Thoracic aorta (tissue), 2 donors: ENCODE measurements around the gene ACSS1. TPM values are rescaled to one million over a fixed set of nuclear protein-coding genes. Genes with fewer than 3 reads are reported as not detected.
"Not testable (repeated sequence)": the region's sequence is repeated elsewhere in the genome, so short reads cannot be mapped to it uniquely, and the experiment has no call there.

Experiments
- ATAC-seq: fragments of 150-250 bp; one replicate; pipeline ENCODE4 v1.8.0; 2017; ENCODE audit warnings: low read depth; ENCODE audit not compliant: insufficient number of reproducible peaks, low FRiP score
- DNase-seq: peaks from one replicate; pipeline ENCODE4 v3.0.0-alpha.2; 2020; ENCODE audit warnings: low spot score
- H3K27ac ChIP-seq, 2 donors: fragments of 200-600 bp; sonication (generic); 1 replicate in 1 of 2; 2 replicates in 1 of 2; pipeline ENCODE4 v1.5.1; 2016; ENCODE audit warnings: mild to moderate bottlenecking in 2 of 2, moderate library complexity in 2 of 2
- H3K27me3 ChIP-seq: fragments of 200-600 bp; sonication (generic); replicated peaks from 2 replicates; pipeline ENCODE4 v1.6.0; 2016; ENCODE audit warnings: mild to moderate bottlenecking; ENCODE audit not compliant: insufficient read depth
- H3K36me3 ChIP-seq: fragments of 200-600 bp; sonication (generic); one replicate; pipeline ENCODE4 v1.5.1; 2016
- H3K4me1 ChIP-seq, 2 donors: fragments of 200-600 bp; sonication (generic); 1 replicate in 1 of 2; 2 replicates in 1 of 2; pipeline versions ENCODE4 v1.5.1 to v1.6.0; 2016; ENCODE audit warnings: low read depth in 2 of 2, mild to moderate bottlenecking in 1 of 2; ENCODE audit not compliant: control insufficient read depth in 1 of 2
- H3K4me3 ChIP-seq: fragments of 200-600 bp; sonication (generic); 2 replicates; pipeline ENCODE4 v1.5.1; 2016; ENCODE audit warnings: mild to moderate bottlenecking
- H3K9me3 ChIP-seq: fragments of 200-600 bp; sonication (generic); 2 replicates; pipeline ENCODE4 v1.5.1; 2016
- total RNA-seq, 2 donors: library from RNA; depleted of rRNA; stranded (reverse); fragments of >200 nt; gene quantifications; one replicate each; pipeline versions ENCODE4 v1.1.0 to v1.2.3, GENCODE V29; 2016
- TF ChIP-seq, protein P1 (sequence below): fragments of 200-600 bp; sonication (generic); IDR thresholded peaks from one replicate; pipeline ENCODE4 v1.5.1; 2019; ENCODE audit warnings: antibody characterized with exemption

Gene ACSS1
- total RNA-seq, 2 donors from 2014 or later: 26.0 to 31.7 TPM

- DNase-seq: no peak
- Histone ChIP-seq H3K9me3 (no peaks in the 10 kb centered on the region), H3K36me3 (peaks cover 60% of the 10 kb centered on the region), H3K4me1 (no peaks in the 10 kb centered on the region), H3K4me3 (no peak overlapping the region), H3K27me3 (no peaks in the 10 kb centered on the region), H3K27ac (no peak overlapping the region)
- no peak for ATAC-seq
- TF ChIP-seq, protein P1, sequence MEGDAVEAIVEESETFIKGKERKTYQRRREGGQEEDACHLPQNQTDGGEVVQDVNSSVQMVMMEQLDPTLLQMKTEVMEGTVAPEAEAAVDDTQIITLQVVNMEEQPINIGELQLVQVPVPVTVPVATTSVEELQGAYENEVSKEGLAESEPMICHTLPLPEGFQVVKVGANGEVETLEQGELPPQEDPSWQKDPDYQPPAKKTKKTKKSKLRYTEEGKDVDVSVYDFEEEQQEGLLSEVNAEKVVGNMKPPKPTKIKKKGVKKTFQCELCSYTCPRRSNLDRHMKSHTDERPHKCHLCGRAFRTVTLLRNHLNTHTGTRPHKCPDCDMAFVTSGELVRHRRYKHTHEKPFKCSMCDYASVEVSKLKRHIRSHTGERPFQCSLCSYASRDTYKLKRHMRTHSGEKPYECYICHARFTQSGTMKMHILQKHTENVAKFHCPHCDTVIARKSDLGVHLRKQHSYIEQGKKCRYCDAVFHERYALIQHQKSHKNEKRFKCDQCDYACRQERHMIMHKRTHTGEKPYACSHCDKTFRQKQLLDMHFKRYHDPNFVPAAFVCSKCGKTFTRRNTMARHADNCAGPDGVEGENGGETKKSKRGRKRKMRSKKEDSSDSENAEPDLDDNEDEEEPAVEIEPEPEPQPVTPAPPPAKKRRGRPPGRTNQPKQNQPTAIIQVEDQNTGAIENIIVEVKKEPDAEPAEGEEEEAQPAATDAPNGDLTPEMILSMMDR: no peak
Observed at GRCh38 chr20:25007491-25008305, 50.2 kb downstream of the ACSS1 start.

DNA sequence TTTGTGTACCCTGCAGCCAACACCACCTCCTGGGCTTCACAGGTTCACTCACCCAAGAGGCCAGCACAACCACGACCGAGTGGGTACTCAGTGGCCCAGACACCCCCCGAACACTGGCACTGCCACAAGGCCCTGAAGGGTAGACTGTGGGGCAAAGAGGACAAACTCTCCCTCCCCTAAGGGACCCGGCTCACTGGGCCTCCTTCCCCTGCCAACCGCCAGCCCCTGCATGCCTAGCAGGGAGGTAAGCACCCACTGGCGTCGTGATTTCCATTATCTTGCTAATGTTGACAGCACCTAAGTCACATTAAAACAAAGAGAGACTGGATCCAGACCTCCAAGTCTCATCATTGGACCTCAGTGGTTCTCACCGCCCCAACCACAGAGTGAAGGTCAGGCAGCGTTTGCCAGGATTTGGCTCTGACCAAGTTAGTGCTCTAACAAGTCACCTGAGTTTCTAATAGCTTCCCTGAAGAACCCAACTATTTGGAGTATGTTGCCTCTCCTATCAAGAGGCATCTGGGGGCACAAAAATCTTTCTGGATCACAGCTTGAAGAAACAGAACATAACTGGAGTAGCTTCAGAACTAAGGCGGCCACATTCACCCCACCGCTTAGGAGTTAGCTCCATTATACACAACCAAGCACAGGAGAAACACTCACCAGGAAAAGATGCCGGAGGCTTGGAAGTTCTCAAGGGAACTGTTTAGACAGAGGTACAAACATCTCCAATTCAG is 51.3 kb downstream of the ACSS1 start:
- H3K27me3 ChIP-seq: no peaks in the 10 kb centered on the region
- ATAC-seq (no peak), DNase-seq (no peak)
- no peak overlapping the region for H3K4me3 ChIP-seq
- TF ChIP-seq, protein P1: no peak
- peaks cover 49% of the 10 kb centered on the region for H3K36me3 ChIP-seq
- no peaks in the 10 kb centered on the region for H3K9me3 ChIP-seq
- no peak overlapping the region for H3K27ac ChIP-seq
- H3K4me1 ChIP-seq: no peaks in the 10 kb centered on the region

GRCh38 chr20:25005661-25006060 is 52.3 kb downstream of the ACSS1 start:
- TF ChIP-seq, protein P1: no peak
- no peak for DNase-seq
- no peak for ATAC-seq
- Histone ChIP-seq H3K9me3 (no peaks in the 10 kb centered on the region), H3K27me3 (no peaks in the 10 kb centered on the region), H3K27ac (no peak overlapping the region), H3K36me3 (peaks cover 40% of the 10 kb centered on the region), H3K4me3 (no peak overlapping the region), H3K4me1 (peaks cover 0 to 3% of the 10 kb centered on the region in 2 donors)

DNA sequence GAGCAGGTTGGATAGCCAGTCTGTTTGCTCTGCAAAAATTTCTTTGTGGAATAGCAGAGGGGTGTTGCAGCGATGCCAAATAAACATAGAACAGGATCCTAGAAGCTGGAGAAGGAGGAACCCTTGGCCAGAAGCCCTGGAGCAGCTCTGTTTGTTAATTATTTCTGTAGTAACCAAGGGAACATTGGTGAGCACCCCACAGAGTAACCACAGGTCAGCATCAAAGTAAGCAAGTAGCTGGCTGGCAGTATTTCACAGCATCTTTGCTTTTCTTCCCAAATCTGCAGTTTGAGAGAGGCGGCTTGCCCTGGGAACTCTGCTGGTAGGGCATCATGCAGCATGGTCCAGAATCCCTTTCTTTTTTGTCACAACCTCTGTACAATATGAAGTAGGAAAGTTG is 52.7 kb downstream of the ACSS1 start:
- peaks cover 35% of the 10 kb centered on the region for H3K36me3 ChIP-seq
- ATAC-seq (no peak), DNase-seq (no peak)
- H3K4me3 ChIP-seq: no peak overlapping the region
- peaks cover 0 to 7% of the 10 kb centered on the region in 2 donors for H3K4me1 ChIP-seq
- no peaks in the 10 kb centered on the region for H3K9me3 ChIP-seq
- H3K27me3 ChIP-seq: no peaks in the 10 kb centered on the region
- TF ChIP-seq, protein P1: no peak
- no peak overlapping the region for H3K27ac ChIP-seq

DNA sequence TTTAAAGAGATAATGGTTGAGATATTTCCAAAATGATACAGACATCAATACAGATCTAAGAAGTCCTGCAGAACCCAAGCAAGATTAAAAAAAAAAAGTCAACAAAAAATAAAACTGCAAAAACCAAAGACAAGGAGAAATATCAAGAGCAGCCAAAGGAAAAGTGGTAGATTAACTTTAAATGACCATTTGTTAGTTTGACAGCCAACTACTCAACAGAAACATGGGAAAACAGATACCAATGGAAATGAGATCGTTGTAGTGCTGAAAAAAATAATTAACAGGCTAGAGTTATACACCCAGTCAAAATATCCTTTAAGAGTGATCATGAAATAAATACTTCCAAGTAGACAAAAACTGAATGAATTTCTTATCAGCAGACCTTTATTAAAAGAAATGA is 54.9 kb downstream of the ACSS1 start:
- H3K27ac ChIP-seq: no peak overlapping the region
- no peak for DNase-seq
- no peak overlapping the region for H3K4me3 ChIP-seq
- TF ChIP-seq, protein P1: no peak
- H3K27me3 ChIP-seq: no peaks in the 10 kb centered on the region
- H3K9me3 ChIP-seq: no peaks in the 10 kb centered on the region
- no peak for ATAC-seq
- peaks cover 0 to 9% of the 10 kb centered on the region in 2 donors for H3K4me1 ChIP-seq
- peaks cover 24% of the 10 kb centered on the region for H3K36me3 ChIP-seq

- H3K27ac ChIP-seq, H3K36me3 ChIP-seq, ATAC-seq, H3K9me3 ChIP-seq, H3K4me3 ChIP-seq, H3K27me3 ChIP-seq, DNase-seq, H3K4me1 ChIP-seq: not testable (repeated sequence)
Observed at GRCh38 chr20:25001323-25001722, 56.6 kb downstream of the ACSS1 start.
